Adrenal gland (tissue), 5 donors: ENCODE results near the gene MYT1.

ENCODE experiments used
- CTCF ChIP-seq, 6 experiments: fragments of 450-650 bp in 4 of 6; fragments of 200-600 bp in 2 of 6; sonication (generic) in 1 of 6; IDR thresholded peaks; 1 replicate in 5 of 6; 2 replicates in 1 of 6; pipeline versions ENCODE4 v1.5.1 to v1.8.0; 2016 to 2021; ENCODE audit warnings: antibody characterized with exemption in 6 of 6, mild to moderate bottlenecking in 2 of 6, moderate library complexity in 1 of 6
- POLR2A ChIP-seq, 2 donors: fragments of 450-650 bp; IDR thresholded peaks; one replicate each; pipeline ENCODE4 v1.6.1; 2017; ENCODE audit warnings: antibody characterized with exemption in 2 of 2, mild to moderate bottlenecking in 2 of 2, moderate library complexity in 1 of 2
- donor health status: DM: no; HTN: no; CAD: no.

GRCh38 chr20:64224351-64225170 is 60.3 kb downstream of the MYT1 start:
- TF ChIP-seq CTCF (IDR thresholded peaks at IDR 0.05) (no peak), POLR2A (IDR thresholded peaks at IDR 0.05) (no peak)
